Ovary (tissue), 3 donors: ENCODE results near the gene MROH2A.
"Not testable (repeated sequence)": the region's sequence is repeated elsewhere in the genome, so short reads cannot be mapped to it uniquely, and the experiment has no call there.

Experiments
- CTCF ChIP-seq, 3 donors: fragments of 450-650 bp in 2 of 3; fragments of 200-600 bp in 1 of 3; IDR thresholded peaks; one replicate each; pipeline versions ENCODE4 v1.5.1 to v1.8.0; 2016 to 2022; ENCODE audit warnings: antibody characterized with exemption in 3 of 3, mild to moderate bottlenecking in 1 of 3
- EP300 ChIP-seq: sonication (generic); formaldehyde crosslinking; IDR thresholded peaks from one replicate; pipeline ENCODE4 v1.6.1; 2017; ENCODE audit warnings: antibody characterized with exemption
- donor health status: DM: no; HTN: no; CAD: no.

- TF ChIP-seq CTCF (IDR thresholded peaks at IDR 0.05); EP300: not testable (repeated sequence)
Observed at GRCh38 chr2:233872125-233872524, 94.0 kb downstream of the MROH2A start.
